ENCODE data around the gene SYS1. TPM values are rescaled to one million over a fixed set of nuclear protein-coding genes. Genes with fewer than 3 reads are reported as not detected.

Gene SYS1
- polyA plus RNA-seq, 1 of the 3 experiments (the other 2 are of a cell fraction) = 26.5 TPM

DNA sequence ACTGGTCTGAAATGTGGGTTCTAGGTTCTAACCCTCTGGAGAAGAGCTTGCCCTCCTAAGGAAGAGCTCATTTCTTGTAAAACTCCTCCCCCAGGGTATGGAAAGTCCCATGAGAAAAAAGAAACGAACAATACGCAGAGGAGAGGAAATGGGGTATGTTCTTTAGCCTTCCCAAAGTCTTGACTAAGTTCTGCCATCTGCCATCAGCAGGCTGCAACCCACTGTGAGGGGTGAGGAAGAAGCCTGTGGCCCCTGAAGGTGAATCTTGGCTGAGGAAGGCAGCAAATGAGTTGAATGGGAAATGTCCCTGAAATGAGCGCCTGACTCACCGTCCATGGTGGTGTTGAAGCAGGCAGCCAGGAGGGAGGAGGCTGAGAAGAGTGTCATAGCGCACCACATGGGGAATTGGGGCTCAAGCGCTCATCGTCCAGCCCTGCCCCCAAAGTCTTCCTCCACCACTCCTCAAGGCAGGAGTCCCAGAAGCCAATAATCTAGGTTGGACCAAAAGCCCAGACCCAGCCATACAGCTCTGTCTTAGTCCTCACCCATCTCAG is 44.5 kb upstream of the SYS1 start (continued):
- no peak for TF ChIP-seq TCF12 (IDR thresholded peaks at IDR 0.05)
- no peak for TF ChIP-seq FOXJ3 (CRISPR knock-in tag; IDR thresholded peaks at IDR 0.05)
- no peak for TF ChIP-seq SIN3A (IDR thresholded peaks at IDR 0.05; ENCODE audit: borderline replicate concordance, low read depth, low read length)
- no peak for TF ChIP-seq NFIC (IDR thresholded peaks at IDR 0.05; ENCODE audit: borderline replicate concordance)
- no peak for TF ChIP-seq EZH2phosphoT487 (IDR thresholded peaks at IDR 0.05; ENCODE audit: borderline replicate concordance, low read depth)

DNA sequence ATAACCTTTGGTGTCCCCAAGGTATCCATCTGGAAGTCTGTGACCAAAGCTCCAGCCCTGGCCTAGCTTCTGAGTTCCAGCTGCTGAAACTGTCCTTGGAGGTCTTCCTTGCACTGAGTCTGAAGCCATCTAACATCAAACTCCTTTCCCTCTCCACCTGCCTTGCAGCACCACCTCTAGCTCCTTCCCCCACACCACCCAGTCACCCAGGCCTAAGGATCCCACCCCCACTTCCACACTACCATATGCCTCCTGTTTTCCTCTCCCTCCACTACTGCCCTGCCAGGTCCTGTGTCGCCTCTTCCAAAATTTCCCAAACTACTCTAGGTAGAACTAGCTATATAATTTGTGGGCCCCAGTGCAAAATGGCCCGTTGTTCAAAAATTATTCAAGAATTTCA is 44.0 kb upstream of the SYS1 start:
- peaks cover 0 to 4% of the 10 kb centered on the region in 2 experiments; a peak in 1 of 4 replicates for H3K4me1 ChIP-seq (ENCODE audit: control insufficient read depth in 1 of 2, insufficient read depth in 2 of 2, low read depth in 1 of 2, low read length in 1 of 2)
- no peaks in the 10 kb centered on the region for H3K36me3 ChIP-seq (replicated peaks in 1 of 2; ENCODE audit: control insufficient read depth in 1 of 2, insufficient read depth in 2 of 2, low read length in 1 of 2)
- no peaks in the 10 kb centered on the region for H3K9me3 ChIP-seq
- H3K27ac ChIP-seq (ENCODE audit: low read depth in 2 of 2, low read length in 1 of 2) = no peak overlapping the region
- H3K9ac ChIP-seq = no peak overlapping the region
- H3K9me2 ChIP-seq = no peaks in the 10 kb centered on the region
- no peaks in the 10 kb centered on the region for H4K20me1 ChIP-seq (ENCODE audit: insufficient read depth)
- no peaks in the 10 kb centered on the region for H3K79me2 ChIP-seq (ENCODE audit: insufficient read depth)
- H3K4me3 ChIP-seq (ENCODE audit: low read depth in 2 of 2, low read length in 1 of 2) = no peak overlapping the region
- H3F3A ChIP-seq (replicated peaks; ENCODE audit: insufficient read depth) = peaks cover 4% of the 10 kb centered on the region
- CTCF ChIA-PET = interaction anchor here (0.6 to 9.8 kb wide), 44 partner anchors 10 to 516 kb away, joined by 3 to 122 read pairs (median 4); partner anchors contain the start of genes DNTTIP1, MATN4, PIGT and RBPJL
- POLR2A ChIA-PET = interaction anchor here (0.7 to 1.9 kb wide), 4 partner anchors 23 to 452 kb away, joined by 3 to 5 read pairs (median 4); partner anchors contain the start of gene SYS1
- no peak overlapping the region for H3K4me2 ChIP-seq
- 60% methylated on average over 2 of the region's 2 CpGs for WGBS (ENCODE audit: low lambda C conversion rate)
- DNase-seq = no peak
- TF ChIP-seq MXI1 (IDR thresholded peaks at IDR 0.05; ENCODE audit: low read depth, low read length) (no peak), FOSL2 (IDR thresholded peaks at IDR 0.05; ENCODE audit: borderline replicate concordance, low read depth) (no peak), ELF1 (IDR thresholded peaks at IDR 0.05) (no peak), FOXM1 (IDR thresholded peaks at IDR 0.05; ENCODE audit: low read depth) (no peak), GATA2 (CRISPR knock-in tag; IDR thresholded peaks at IDR 0.05) (no peak), MEF2A (IDR thresholded peaks at IDR 0.05; ENCODE audit: borderline replicate concordance, low read depth) (no peak), RFX5 (IDR thresholded peaks at IDR 0.05; ENCODE audit: low read length) (no peak), POLR2AphosphoS5 (IDR thresholded peaks at IDR 0.05; ENCODE audit: low read depth, low read length) (no peak), TCF12 (IDR thresholded peaks at IDR 0.05) (no peak), SMC3 (IDR thresholded peaks at IDR 0.05; ENCODE audit: low read depth, low read length) (no peak), RCOR1 (IDR thresholded peaks at IDR 0.05; ENCODE audit: low read length) (no peak), YY1 (IDR thresholded peaks at IDR 0.05; ENCODE audit: low read depth) (no peak), EP300 (IDR thresholded peaks at IDR 0.05; ENCODE audit: borderline replicate concordance in 1 of 2, low read depth in 1 of 2, low read length in 1 of 2) (no peak)
- TF ChIP-seq, protein P1, sequence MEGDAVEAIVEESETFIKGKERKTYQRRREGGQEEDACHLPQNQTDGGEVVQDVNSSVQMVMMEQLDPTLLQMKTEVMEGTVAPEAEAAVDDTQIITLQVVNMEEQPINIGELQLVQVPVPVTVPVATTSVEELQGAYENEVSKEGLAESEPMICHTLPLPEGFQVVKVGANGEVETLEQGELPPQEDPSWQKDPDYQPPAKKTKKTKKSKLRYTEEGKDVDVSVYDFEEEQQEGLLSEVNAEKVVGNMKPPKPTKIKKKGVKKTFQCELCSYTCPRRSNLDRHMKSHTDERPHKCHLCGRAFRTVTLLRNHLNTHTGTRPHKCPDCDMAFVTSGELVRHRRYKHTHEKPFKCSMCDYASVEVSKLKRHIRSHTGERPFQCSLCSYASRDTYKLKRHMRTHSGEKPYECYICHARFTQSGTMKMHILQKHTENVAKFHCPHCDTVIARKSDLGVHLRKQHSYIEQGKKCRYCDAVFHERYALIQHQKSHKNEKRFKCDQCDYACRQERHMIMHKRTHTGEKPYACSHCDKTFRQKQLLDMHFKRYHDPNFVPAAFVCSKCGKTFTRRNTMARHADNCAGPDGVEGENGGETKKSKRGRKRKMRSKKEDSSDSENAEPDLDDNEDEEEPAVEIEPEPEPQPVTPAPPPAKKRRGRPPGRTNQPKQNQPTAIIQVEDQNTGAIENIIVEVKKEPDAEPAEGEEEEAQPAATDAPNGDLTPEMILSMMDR (IDR thresholded peaks at IDR 0.05) = no peak
- TF ChIP-seq, protein P2, sequence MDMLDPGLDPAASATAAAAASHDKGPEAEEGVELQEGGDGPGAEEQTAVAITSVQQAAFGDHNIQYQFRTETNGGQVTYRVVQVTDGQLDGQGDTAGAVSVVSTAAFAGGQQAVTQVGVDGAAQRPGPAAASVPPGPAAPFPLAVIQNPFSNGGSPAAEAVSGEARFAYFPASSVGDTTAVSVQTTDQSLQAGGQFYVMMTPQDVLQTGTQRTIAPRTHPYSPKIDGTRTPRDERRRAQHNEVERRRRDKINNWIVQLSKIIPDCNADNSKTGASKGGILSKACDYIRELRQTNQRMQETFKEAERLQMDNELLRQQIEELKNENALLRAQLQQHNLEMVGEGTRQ (IDR thresholded peaks at IDR 0.05; ENCODE audit: borderline replicate concordance, low read depth, low read length) = no peak
- TF ChIP-seq, protein P3, sequence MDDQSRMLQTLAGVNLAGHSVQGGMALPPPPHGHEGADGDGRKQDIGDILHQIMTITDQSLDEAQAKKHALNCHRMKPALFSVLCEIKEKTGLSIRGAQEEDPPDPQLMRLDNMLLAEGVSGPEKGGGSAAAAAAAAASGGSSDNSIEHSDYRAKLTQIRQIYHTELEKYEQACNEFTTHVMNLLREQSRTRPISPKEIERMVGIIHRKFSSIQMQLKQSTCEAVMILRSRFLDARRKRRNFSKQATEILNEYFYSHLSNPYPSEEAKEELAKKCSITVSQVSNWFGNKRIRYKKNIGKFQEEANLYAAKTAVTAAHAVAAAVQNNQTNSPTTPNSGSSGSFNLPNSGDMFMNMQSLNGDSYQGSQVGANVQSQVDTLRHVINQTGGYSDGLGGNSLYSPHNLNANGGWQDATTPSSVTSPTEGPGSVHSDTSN (IDR thresholded peaks at IDR 0.05) = no peak
- H3K27me3 ChIP-seq (ENCODE audit: insufficient read depth) = peaks cover 12% of the 10 kb centered on the region; the same call in 1 of the 2 replicates
- no peak overlapping the region for H2AFZ ChIP-seq (ENCODE audit: low read depth)
